Breast epithelium (tissue), 4 donors: ENCODE results near the gene RBCK1. TPM values are rescaled to one million over a fixed set of nuclear protein-coding genes. Genes with fewer than 3 reads are reported as not detected.
"Not testable (repeated sequence)": the region's sequence is repeated elsewhere in the genome, so short reads cannot be mapped to it uniquely, and the experiment has no call there.

Experiments used
- DNase-seq, 2 donors: peaks; one replicate each; pipeline ENCODE4 v3.0.0-alpha.2; 2019; ENCODE audit warnings: low spot score in 2 of 2
- H3K27ac ChIP-seq, 2 donors: fragments of 200-600 bp; sonication (generic) in 1 of 2; one replicate each; pipeline ENCODE4 v1.5.1; 2016 to 2019; ENCODE audit warnings: mild to moderate bottlenecking in 1 of 2
- H3K27me3 ChIP-seq, 2 donors: fragments of 200-600 bp; sonication (generic) in 1 of 2; one replicate each; pipeline versions ENCODE4 v1.5.1 to v1.6.0; 2017 to 2019; ENCODE audit warnings: control low read depth in 1 of 2, mild to moderate bottlenecking in 1 of 2
- H3K36me3 ChIP-seq: fragments of 200-600 bp; one replicate; pipeline ENCODE4 v1.5.1; 2019
- H3K4me1 ChIP-seq, 2 donors: fragments of 200-600 bp; sonication (generic); one replicate each; pipeline ENCODE4 v1.5.1; 2016 to 2019; ENCODE audit warnings: control low read depth in 1 of 2
- H3K4me3 ChIP-seq, 3 donors: fragments of 200-600 bp; sonication (generic); 1 replicate in 2 of 3; 2 replicates in 1 of 3; pipeline ENCODE4 v1.5.1; 2016 to 2019; ENCODE audit warnings: mild to moderate bottlenecking in 3 of 3, moderate library complexity in 2 of 3
- H3K9me3 ChIP-seq, 2 donors: fragments of 200-600 bp; sonication (generic) in 1 of 2; one replicate each; pipeline ENCODE4 v1.5.1; 2016 to 2019; ENCODE audit warnings: control low read depth in 1 of 2
- POLR2A ChIP-seq: fragments of 450-650 bp; IDR thresholded peaks from one replicate; pipeline ENCODE4 v1.6.1; 2016; ENCODE audit warnings: antibody characterized with exemption, mild to moderate bottlenecking, moderate library complexity
- POLR2AphosphoS5 ChIP-seq, 3 donors: sonication (generic); formaldehyde crosslinking; IDR thresholded peaks; one replicate each; pipeline ENCODE4 v1.6.1; 2017; ENCODE audit warnings: antibody characterized with exemption in 3 of 3
- intact Hi-C: fragments of 100-400 bp; cut with DNase I; formaldehyde crosslinking; loops from one replicate; pipeline ENCODE4 v1.15.1; 2023; ENCODE audit warnings: low total_unique reads
- total RNA-seq, 3 donors: library from RNA; depleted of rRNA; stranded (reverse); fragments of >200 nt; gene quantifications; one replicate each; pipeline ENCODE4 v1.1.0, GENCODE V29; 2016
- TF ChIP-seq, protein P1 (sequence below), 3 donors: fragments of 450-650 bp; IDR thresholded peaks; one replicate each; pipeline ENCODE4 v1.5.1; 2016 to 2017; ENCODE audit warnings: antibody characterized with exemption in 3 of 3, mild to moderate bottlenecking in 3 of 3, moderate library complexity in 3 of 3

RBCK1 gene
- total RNA-seq, 3 donors from 2014 or later: 61.3 to 69.5 (median 66.2) TPM

DNA sequence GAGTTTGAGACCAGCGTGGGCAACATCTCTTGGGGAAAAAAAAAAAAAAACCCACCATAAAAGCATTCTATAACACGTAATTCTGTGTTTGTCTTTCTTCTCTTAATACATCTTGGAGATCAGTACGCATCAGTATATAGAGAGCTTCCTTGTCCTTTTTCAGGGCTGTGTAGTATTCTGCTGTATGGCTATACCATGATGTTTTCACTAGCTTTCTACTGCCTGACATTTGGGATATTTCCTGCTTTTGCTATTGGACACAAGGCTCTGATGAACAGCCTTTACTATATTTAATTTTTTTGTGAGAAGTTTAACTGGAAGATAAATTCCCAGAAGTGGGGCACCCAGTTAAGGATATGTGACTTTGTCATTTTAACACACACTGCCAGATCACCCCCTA, 20.6 kb upstream of the RBCK1 start:
- TF ChIP-seq POLR2AphosphoS5 (IDR thresholded peaks at IDR 0.05): no peak
- no peak for TF ChIP-seq POLR2A
- intact Hi-C loops: no loop called here
- H3K27ac ChIP-seq: no peak overlapping the region
- H3K27me3 ChIP-seq: no peaks in the 10 kb centered on the region
- no peaks in the 10 kb centered on the region for H3K36me3 ChIP-seq
- no peaks in the 10 kb centered on the region for H3K4me1 ChIP-seq
- no peak overlapping the region for H3K4me3 ChIP-seq
- no peaks in the 10 kb centered on the region for H3K9me3 ChIP-seq
- no peak for DNase-seq

DNA sequence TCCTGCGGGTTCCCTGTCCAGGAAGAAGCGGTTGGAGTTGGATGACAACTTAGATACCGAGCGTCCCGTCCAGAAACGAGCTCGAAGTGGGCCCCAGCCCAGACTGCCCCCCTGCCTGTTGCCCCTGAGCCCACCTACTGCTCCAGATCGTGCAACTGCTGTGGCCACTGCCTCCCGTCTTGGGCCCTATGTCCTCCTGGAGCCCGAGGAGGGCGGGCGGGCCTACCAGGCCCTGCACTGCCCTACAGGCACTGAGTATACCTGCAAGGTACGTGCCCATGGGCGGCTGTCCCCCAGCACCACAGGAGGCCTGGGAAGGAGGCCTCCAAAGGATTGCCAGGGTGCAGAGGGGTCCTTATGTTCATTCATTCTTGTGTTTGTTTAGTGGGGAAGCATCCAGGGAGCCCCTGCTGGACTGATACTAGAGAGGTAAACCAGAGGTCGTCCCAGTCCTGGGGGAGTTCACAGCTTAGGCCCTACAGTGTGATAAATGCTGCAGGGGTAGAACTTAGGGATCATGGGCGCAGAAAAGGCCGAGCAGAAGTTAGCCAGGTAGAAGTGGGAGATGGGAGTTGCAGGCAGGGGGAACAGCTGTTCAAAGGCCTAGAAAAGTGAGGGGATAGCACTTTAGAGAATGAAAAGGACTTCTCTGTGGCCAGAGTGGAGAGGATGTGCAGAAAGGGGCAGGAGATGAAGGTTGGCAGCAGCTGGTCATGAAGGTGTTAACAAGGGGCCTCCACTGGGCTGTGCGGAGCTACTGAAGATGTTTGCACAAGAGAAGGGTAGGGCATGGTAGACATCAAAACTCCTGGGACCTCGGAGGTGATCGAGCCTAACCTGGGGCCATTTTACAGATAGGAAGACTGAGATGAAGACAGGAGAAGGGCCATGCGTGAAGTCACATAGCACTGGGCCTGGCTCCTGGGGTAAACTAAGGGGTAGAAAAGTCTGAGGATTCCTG, 19.8 kb upstream of the RBCK1 start:
- Histone ChIP-seq H3K27me3 (no peaks in the 10 kb centered on the region), H3K9me3 (no peaks in the 10 kb centered on the region), H3K36me3 (no peaks in the 10 kb centered on the region), H3K27ac (no peak overlapping the region), H3K4me3 (no peak overlapping the region), H3K4me1 (no peaks in the 10 kb centered on the region)
- intact Hi-C loops: no loop called here
- DNase-seq: no peak
- TF ChIP-seq, protein P1, sequence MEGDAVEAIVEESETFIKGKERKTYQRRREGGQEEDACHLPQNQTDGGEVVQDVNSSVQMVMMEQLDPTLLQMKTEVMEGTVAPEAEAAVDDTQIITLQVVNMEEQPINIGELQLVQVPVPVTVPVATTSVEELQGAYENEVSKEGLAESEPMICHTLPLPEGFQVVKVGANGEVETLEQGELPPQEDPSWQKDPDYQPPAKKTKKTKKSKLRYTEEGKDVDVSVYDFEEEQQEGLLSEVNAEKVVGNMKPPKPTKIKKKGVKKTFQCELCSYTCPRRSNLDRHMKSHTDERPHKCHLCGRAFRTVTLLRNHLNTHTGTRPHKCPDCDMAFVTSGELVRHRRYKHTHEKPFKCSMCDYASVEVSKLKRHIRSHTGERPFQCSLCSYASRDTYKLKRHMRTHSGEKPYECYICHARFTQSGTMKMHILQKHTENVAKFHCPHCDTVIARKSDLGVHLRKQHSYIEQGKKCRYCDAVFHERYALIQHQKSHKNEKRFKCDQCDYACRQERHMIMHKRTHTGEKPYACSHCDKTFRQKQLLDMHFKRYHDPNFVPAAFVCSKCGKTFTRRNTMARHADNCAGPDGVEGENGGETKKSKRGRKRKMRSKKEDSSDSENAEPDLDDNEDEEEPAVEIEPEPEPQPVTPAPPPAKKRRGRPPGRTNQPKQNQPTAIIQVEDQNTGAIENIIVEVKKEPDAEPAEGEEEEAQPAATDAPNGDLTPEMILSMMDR (IDR thresholded peaks at IDR 0.05): no peak
- TF ChIP-seq POLR2AphosphoS5 (IDR thresholded peaks at IDR 0.05) (no peak), POLR2A (no peak)

DNA sequence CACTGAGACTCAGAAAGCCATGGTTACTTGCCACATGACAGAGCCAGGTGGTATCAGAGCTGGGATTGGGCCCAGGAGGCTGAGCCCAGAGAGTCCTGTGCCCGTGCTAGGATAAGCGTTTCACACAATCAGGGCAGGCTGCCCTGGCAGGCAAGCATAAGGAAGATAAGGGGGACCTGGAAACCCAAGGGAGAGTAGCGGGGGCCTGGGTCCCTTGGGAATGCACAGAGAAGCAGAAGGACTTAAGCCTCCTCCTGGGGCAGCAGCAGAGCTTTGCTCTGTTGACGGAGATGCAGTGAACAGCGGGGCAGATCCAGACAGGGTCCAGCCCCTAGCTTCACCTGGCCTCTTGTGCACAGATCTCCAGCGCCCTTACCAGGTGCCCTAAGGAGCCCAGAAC, 18.9 kb upstream of the RBCK1 start:
- Histone ChIP-seq H3K27ac (no peak overlapping the region), H3K36me3 (no peaks in the 10 kb centered on the region), H3K4me3 (no peak overlapping the region), H3K9me3 (no peaks in the 10 kb centered on the region), H3K27me3 (no peaks in the 10 kb centered on the region), H3K4me1 (no peaks in the 10 kb centered on the region)
- DNase-seq: no peak
- intact Hi-C loops: no loop called here
- TF ChIP-seq POLR2AphosphoS5 (IDR thresholded peaks at IDR 0.05) (no peak), POLR2A (no peak)
- TF ChIP-seq, protein P1 (IDR thresholded peaks at IDR 0.05): no peak

DNA sequence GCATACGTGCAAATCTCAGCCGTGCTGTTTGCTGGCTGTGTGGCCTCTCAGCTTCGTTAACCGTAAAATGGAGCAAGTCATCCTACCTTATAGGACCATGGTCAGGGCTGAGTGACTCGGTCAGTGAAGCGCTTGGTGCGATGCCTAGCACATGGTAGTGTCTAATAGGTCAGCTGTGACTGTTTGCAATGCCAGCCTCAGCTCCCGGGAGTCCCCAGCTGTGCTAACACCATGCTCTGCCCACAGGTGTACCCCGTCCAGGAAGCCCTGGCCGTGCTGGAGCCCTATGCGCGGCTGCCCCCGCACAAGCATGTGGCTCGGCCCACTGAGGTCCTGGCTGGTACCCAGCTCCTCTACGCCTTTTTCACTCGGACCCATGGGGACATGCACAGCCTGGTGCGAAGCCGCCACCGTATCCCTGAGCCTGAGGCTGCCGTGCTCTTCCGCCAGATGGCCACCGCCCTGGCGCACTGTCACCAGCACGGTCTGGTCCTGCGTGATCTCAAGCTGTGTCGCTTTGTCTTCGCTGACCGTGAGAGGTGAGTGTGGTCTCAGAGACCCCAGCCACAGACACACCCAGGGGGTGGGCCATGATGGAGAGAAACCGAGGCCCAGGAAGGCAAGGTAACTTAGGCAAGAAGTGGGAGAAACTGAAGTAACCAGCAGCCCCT, 16.9 kb upstream of the RBCK1 start:
- Histone ChIP-seq H3K4me3 (no peak overlapping the region), H3K36me3 (no peaks in the 10 kb centered on the region), H3K27ac (no peak overlapping the region), H3K4me1 (no peaks in the 10 kb centered on the region), H3K9me3 (no peaks in the 10 kb centered on the region), H3K27me3 (no peaks in the 10 kb centered on the region)
- TF ChIP-seq POLR2AphosphoS5 (IDR thresholded peaks at IDR 0.05): no peak
- no peak for TF ChIP-seq POLR2A
- TF ChIP-seq, protein P1 (IDR thresholded peaks at IDR 0.05): no peak
- intact Hi-C loops: no loop called here
- no peak for DNase-seq

DNA sequence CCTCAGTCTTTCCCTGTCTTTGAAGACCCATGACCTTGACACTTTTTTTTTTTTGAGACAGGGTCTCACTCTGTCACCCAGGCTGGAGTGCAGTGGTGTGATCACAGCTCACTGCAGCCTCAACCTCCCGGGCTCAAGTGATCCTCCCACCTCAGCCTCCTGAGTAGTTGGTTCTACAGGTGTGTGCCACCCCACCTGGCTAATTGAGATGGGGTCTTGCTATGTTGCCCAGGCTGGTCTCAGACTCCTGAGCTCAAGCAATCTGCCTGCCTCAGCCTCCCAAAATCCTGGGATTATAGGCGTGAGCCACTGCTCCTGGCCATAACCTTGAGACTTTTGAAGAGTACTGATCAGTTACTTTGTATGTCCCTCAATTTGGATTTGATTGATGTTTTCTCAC, 14.8 kb upstream of the RBCK1 start:
- H3K27me3 ChIP-seq, H3K4me1 ChIP-seq, DNase-seq, H3K4me3 ChIP-seq, H3K27ac ChIP-seq, H3K36me3 ChIP-seq, intact Hi-C loops, H3K9me3 ChIP-seq: not testable (repeated sequence)

DNA sequence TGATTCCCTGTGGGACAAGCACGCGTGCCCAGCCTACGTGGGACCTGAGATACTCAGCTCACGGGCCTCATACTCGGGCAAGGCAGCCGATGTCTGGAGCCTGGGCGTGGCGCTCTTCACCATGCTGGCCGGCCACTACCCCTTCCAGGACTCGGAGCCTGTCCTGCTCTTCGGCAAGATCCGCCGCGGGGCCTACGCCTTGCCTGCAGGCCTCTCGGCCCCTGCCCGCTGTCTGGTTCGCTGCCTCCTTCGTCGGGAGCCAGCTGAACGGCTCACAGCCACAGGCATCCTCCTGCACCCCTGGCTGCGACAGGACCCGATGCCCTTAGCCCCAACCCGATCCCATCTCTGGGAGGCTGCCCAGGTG, 11.9 kb upstream of the RBCK1 start:
- H3K4me1 ChIP-seq: no peaks in the 10 kb centered on the region
- H3K36me3 ChIP-seq: no peaks in the 10 kb centered on the region
- H3K27ac ChIP-seq: no peak overlapping the region
- no peak overlapping the region for H3K4me3 ChIP-seq
- intact Hi-C loops: no loop called here
- H3K27me3 ChIP-seq: no peaks in the 10 kb centered on the region
- TF ChIP-seq, protein P1 (IDR thresholded peaks at IDR 0.05): no peak
- no peak for TF ChIP-seq POLR2A
- no peak for TF ChIP-seq POLR2AphosphoS5 (IDR thresholded peaks at IDR 0.05)
- no peak for DNase-seq
- no peaks in the 10 kb centered on the region for H3K9me3 ChIP-seq
